A549 (cell line): Measurements from ENCODE around the gene CMIP. TPM values are rescaled to one million over a fixed set of nuclear protein-coding genes. Genes with fewer than 3 reads are reported as not detected.

Experiments used
- ATAC-seq, 2 experiments: fragments of 200-7000 bp in 1 of 2; fragments of >200 bp in 1 of 2; cut with Nextera tagmentation in 1 of 2; cut with Tn5 transposase in 1 of 2; 3 replicates each; pipeline versions ENCODE4 v1.8.0 to v1.9.1; 2018 to 2020; ENCODE audit warnings: mild to moderate bottlenecking in 1 of 2, moderate library complexity in 1 of 2
- CTCF ChIA-PET: fragments of 300-600 bp; sonication (Branson Sonifier 250); formaldehyde crosslinking; extraction: SDS; loops from one replicate; lab custom pipeline; 2021; ENCODE audit warnings: antibody characterized with exemption, inconsistent platforms; lab: Yijun Ruan, JAX
- POLR2A ChIA-PET: fragments of 350-600 bp; formaldehyde crosslinking; extraction: SDS; loops from one replicate; lab custom pipeline; 2021; ENCODE audit warnings: antibody characterized with exemption, inconsistent platforms; lab: Yijun Ruan, JAX
- DNase-seq, 2 experiments: peaks; one replicate each; pipeline versions ENCODE4 v3.0.0 to v3.0.0-alpha.2; 2011 to 2016; ENCODE audit warnings: low read depth in 1 of 2, low spot score in 1 of 2
- FAIRE-seq: peaks from 2 replicates; lab custom pipeline; 2011; peaks lifted over from hg19 to GRCh38; lab: Jason Lieb, UNC
- H3K27ac ChIP-seq, 2 experiments: fragments of >200 bp; sonication (Bioruptor Twin); formaldehyde crosslinking; 3 replicates each; pipeline ENCODE4 v1.5.1; 2016 to 2017
- H3K4me1 ChIP-seq: fragments of >200 bp; sonication (Bioruptor Twin); formaldehyde crosslinking; 3 replicates; pipeline ENCODE4 v1.6.1; 2016
- H3K4me2 ChIP-seq: fragments of >200 bp; sonication (Bioruptor Twin); formaldehyde crosslinking; 3 replicates; pipeline ENCODE4 v1.6.1; 2016
- H3K4me3 ChIP-seq: fragments of >200 bp; sonication (Bioruptor Twin); formaldehyde crosslinking; 3 replicates; pipeline ENCODE4 v1.5.1; 2016
- H3K9me3 ChIP-seq: fragments of >200 bp; sonication (Bioruptor Twin); formaldehyde crosslinking; 3 replicates; pipeline ENCODE4 v1.6.1; 2016
- ATOH8 ChIP-seq: fragments of 250-450 bp; sonication (Bioruptor Pico); IDR thresholded peaks from 2 replicates; pipeline ENCODE4 v1.5.0; 2020; ENCODE audit warnings: low read depth, mild to moderate bottlenecking, moderate library complexity
- BHLHE40 ChIP-seq: IDR thresholded peaks from 2 replicates; pipeline ENCODE4 v1.6.1; 2012; ENCODE audit warnings: low read depth, low read length, inconsistent platforms
- CBX2 ChIP-seq: fragments of 200-600 bp; sonication (generic); IDR thresholded peaks from 2 replicates; pipeline ENCODE4 v1.6.1; 2016; ENCODE audit warnings: low read depth, mild to moderate bottlenecking, borderline replicate concordance
- CEBPB ChIP-seq, 2 experiments: fragments of >200 bp in 1 of 2; sonication (Bioruptor Twin) in 1 of 2; formaldehyde crosslinking in 1 of 2; IDR thresholded peaks; 2 replicates each; pipeline ENCODE4 v1.6.1; 2012 to 2016
- CHD2 ChIP-seq: fragments of 150-350 bp; IDR thresholded peaks from 2 replicates; pipeline ENCODE4 v1.6.1; 2014; ENCODE audit warnings: low read length; ENCODE audit not compliant: partially characterized antibody
- CHD4 ChIP-seq: fragments of 200-600 bp; sonication (generic); IDR thresholded peaks from 2 replicates; pipeline ENCODE4 v1.6.1; 2016; ENCODE audit warnings: antibody characterized with exemption, mild to moderate bottlenecking, borderline replicate concordance
- E2F6 ChIP-seq: IDR thresholded peaks from 2 replicates; pipeline ENCODE4 v1.6.1; 2012; ENCODE audit warnings: low read depth, borderline replicate concordance
- EHMT2 ChIP-seq: fragments of 200-600 bp; sonication (generic); IDR thresholded peaks from 2 replicates; pipeline ENCODE4 v1.6.1; 2016; ENCODE audit warnings: antibody characterized with exemption, low read depth, mild to moderate bottlenecking, moderate library complexity
- FOSB ChIP-seq: fragments of 250-450 bp; sonication (Bioruptor Pico); IDR thresholded peaks from 2 replicates; pipeline ENCODE4 v1.5.0; 2020; ENCODE audit warnings: mild to moderate bottlenecking, moderate library complexity
- FOSL2 ChIP-seq, 2 experiments: fragments of 450-650 bp in 1 of 2; fragments of >200 bp in 1 of 2; sonication (Bioruptor Twin) in 1 of 2; formaldehyde crosslinking; IDR thresholded peaks; 2 replicates each; pipeline versions ENCODE4 v1.5.0 to v1.6.1; 2016 to 2020; ENCODE audit warnings: mild to moderate bottlenecking in 1 of 2, moderate library complexity in 1 of 2
- FOXS1 ChIP-seq: fragments of 250-450 bp; sonication (Bioruptor Pico); IDR thresholded peaks from 2 replicates; pipeline ENCODE4 v1.5.0; 2020; ENCODE audit warnings: mild to moderate bottlenecking, moderate library complexity
- HES2 ChIP-seq: fragments of >200 bp; sonication (Bioruptor Twin); formaldehyde crosslinking; IDR thresholded peaks from 2 replicates; pipeline ENCODE4 v1.6.1; 2016
- JUN ChIP-seq, 2 experiments: fragments of >200 bp; sonication (Bioruptor Twin); formaldehyde crosslinking; IDR thresholded peaks; 2 replicates in 1 of 2; 3 replicates in 1 of 2; pipeline ENCODE4 v1.6.1; 2016 to 2017
- JUNB ChIP-seq: fragments of >200 bp; sonication (Bioruptor Twin); formaldehyde crosslinking; IDR thresholded peaks from 2 replicates; pipeline ENCODE4 v1.6.1; 2016
- KDM1A ChIP-seq: fragments of 200-600 bp; sonication (generic); IDR thresholded peaks from 2 replicates; pipeline ENCODE4 v1.6.1; 2016; ENCODE audit warnings: low read depth, mild to moderate bottlenecking
- NR3C1 ChIP-seq: fragments of >200 bp; sonication (Bioruptor Twin); formaldehyde crosslinking; IDR thresholded peaks from 3 replicates; pipeline ENCODE4 v1.6.1; 2017
- PHF8 ChIP-seq: fragments of 200-600 bp; sonication (generic); IDR thresholded peaks from 2 replicates; pipeline ENCODE4 v1.6.1; 2016; ENCODE audit warnings: low read depth, mild to moderate bottlenecking, antibody characterized with exemption, moderate library complexity, borderline replicate concordance
- RARB ChIP-seq: fragments of 250-450 bp; sonication (Bioruptor Pico); IDR thresholded peaks from 2 replicates; pipeline ENCODE4 v1.8.0; 2021; ENCODE audit warnings: mild to moderate bottlenecking, moderate library complexity
- RFX5 ChIP-seq: fragments of 450-650 bp; IDR thresholded peaks from 2 replicates; pipeline ENCODE4 v1.7.1; 2014; ENCODE audit warnings: antibody characterized with exemption, mild to moderate bottlenecking, moderate library complexity
- SMC3 ChIP-seq: fragments of >200 bp; sonication (Bioruptor Twin); formaldehyde crosslinking; IDR thresholded peaks from 3 replicates; pipeline ENCODE4 v1.6.1; 2018; ENCODE audit warnings: inconsistent platforms
- TFCP2L1 ChIP-seq: fragments of 250-450 bp; sonication (Bioruptor Pico); IDR thresholded peaks from 2 replicates; pipeline ENCODE4 v1.5.0; 2021; ENCODE audit warnings: mild to moderate bottlenecking
- ZC3H11A ChIP-seq: fragments of 450-650 bp; IDR thresholded peaks from 2 replicates; pipeline ENCODE4 v1.6.1; 2014; ENCODE audit warnings: antibody characterized with exemption, mild to moderate bottlenecking
- ZFP36 ChIP-seq: fragments of 450-650 bp; IDR thresholded peaks from 2 replicates; pipeline ENCODE4 v1.6.1; 2014; ENCODE audit warnings: borderline replicate concordance; ENCODE audit not compliant: partially characterized antibody
- ZNF302 ChIP-seq: fragments of 250-450 bp; sonication (Bioruptor Pico); IDR thresholded peaks from 2 replicates; pipeline ENCODE4 v1.9.0; 2021; ENCODE audit warnings: inconsistent platforms, mild to moderate bottlenecking, moderate library complexity
- ZSCAN20 ChIP-seq: fragments of 250-450 bp; sonication (Bioruptor Pico); IDR thresholded peaks from 2 replicates; pipeline ENCODE4 v1.8.0; 2022; ENCODE audit warnings: mild to moderate bottlenecking, moderate library complexity
- WGBS: methylation state at CpG from one replicate; pipeline ENCODE4 v1.1.6; 2017; ENCODE audit errors: missing lambda C conversion rate; 5-methylcytosine and 5-hydroxymethylcytosine counted together
- polyA plus RNA-seq, 4 experiments: library from polyadenylated mRNA; depleted of rRNA in 3 of 4; stranded (reverse); fragments of >200 nt; fragmentation: RNase III in 1 of 4; extraction: RNeasy Plus Mini Kit Qiagen cat#74134 plus additional on column Dnase treatment in 1 of 4; gene quantifications; 2 replicates in 3 of 4; 3 replicates in 1 of 4; pipeline ENCODE4 v1.2.3, GENCODE V29; 2011 to 2017
- TF ChIP-seq, protein P1 (sequence below): fragments of >200 bp; sonication (Bioruptor Twin); formaldehyde crosslinking; IDR thresholded peaks from 3 replicates; pipeline ENCODE4 v1.5.1; 2016
- TF ChIP-seq, protein P2 (sequence below): fragments of 150-350 bp; IDR thresholded peaks from 2 replicates; pipeline ENCODE4 v1.6.1; 2014; ENCODE audit warnings: low read depth, mild to moderate bottlenecking, low read length

CMIP gene
- polyA plus RNA-seq, 2 of the 4 experiments (the other 2 are of a cell fraction): 21.6 to 125 TPM

DNA sequence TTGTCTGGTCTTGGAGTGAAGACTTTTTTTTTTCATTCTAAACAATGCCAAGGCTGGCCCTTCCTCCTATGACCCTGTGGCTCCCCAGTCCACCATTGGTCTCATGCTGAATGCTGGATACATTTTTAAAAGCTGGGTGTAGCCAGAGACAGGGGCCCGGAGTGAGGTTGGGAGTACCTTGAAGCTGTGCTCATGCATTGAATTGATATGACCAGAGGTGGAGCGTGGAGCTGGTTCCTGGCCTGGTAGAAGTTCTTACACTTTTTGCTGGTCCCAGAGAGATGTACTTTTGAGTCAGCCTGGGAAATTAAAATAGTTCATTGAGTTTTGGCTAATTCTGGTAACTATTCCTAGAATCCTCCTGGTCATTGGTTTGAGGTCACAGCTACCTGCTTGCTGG is 83.6 kb downstream of the CMIP start:
- Histone ChIP-seq H3K27ac (peak overlapping the region in 1 of 2 experiments; percentile 80; a peak in 3 of 6 replicates), H3K9me3 (no peaks in the 10 kb centered on the region), H3K4me2 (peak overlapping the region; percentile 16; the same call in 1 of the 3 replicates), H3K4me3 (no peak overlapping the region), H3K4me1 (peaks cover 100% of the 10 kb centered on the region)
- ATAC-seq: peak in 1 of 2 experiments; percentile 7; a peak in 1 of 6 replicates
- no peak for FAIRE-seq
- TF ChIP-seq PHF8 (no peak), FOSL2 (IDR thresholded peaks at IDR 0.05) (no peak), FOSL2 (CRISPR knock-in tag; IDR thresholded peaks at IDR 0.05) (no peak), TFCP2L1 (CRISPR knock-in tag) (no peak), JUNB (no peak), ZFP36 (no peak), EHMT2 (no peak), ZNF302 (CRISPR knock-in tag) (no peak), KDM1A (no peak), CEBPB (IDR thresholded peaks at IDR 0.05) (no peak), SMC3 (no peak)
- TF ChIP-seq, protein P1, sequence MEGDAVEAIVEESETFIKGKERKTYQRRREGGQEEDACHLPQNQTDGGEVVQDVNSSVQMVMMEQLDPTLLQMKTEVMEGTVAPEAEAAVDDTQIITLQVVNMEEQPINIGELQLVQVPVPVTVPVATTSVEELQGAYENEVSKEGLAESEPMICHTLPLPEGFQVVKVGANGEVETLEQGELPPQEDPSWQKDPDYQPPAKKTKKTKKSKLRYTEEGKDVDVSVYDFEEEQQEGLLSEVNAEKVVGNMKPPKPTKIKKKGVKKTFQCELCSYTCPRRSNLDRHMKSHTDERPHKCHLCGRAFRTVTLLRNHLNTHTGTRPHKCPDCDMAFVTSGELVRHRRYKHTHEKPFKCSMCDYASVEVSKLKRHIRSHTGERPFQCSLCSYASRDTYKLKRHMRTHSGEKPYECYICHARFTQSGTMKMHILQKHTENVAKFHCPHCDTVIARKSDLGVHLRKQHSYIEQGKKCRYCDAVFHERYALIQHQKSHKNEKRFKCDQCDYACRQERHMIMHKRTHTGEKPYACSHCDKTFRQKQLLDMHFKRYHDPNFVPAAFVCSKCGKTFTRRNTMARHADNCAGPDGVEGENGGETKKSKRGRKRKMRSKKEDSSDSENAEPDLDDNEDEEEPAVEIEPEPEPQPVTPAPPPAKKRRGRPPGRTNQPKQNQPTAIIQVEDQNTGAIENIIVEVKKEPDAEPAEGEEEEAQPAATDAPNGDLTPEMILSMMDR: no peak
- 96% methylated on average over 2 of the region's 2 CpGs for WGBS
- POLR2A ChIA-PET: no interaction called here
- DNase-seq: no peak
- CTCF ChIA-PET: interaction anchor here (1.2 to 1.8 kb wide), 5 partner anchors 14 to 63 kb away, joined by 3 to 4 read pairs (median 4); no protein-coding TSS in a partner anchor

GRCh38 chr16:81530296-81530721 is 85.7 kb downstream of the CMIP start:
- H3K9me3 ChIP-seq: no peaks in the 10 kb centered on the region
- ChIA-PET CTCF (interaction anchor here (1.1 kb wide), 1 partner anchor 127 kb away, joined by 3 read pairs; no protein-coding TSS in a partner anchor), POLR2A (no interaction called here)
- H3K4me2 ChIP-seq: peak overlapping the region; percentile 63; the same call in 1 of the 3 replicates
- WGBS: 81% methylated on average over 16 of the region's 16 CpGs
- H3K27ac ChIP-seq: peak overlapping the region; percentile 15 to 80; a peak in 5 of 6 replicates
- FAIRE-seq: no peak
- H3K4me1 ChIP-seq: peaks cover 100% of the 10 kb centered on the region
- ATAC-seq: no peak
- no peak for TF ChIP-seq TFCP2L1 (CRISPR knock-in tag)
- no peak for TF ChIP-seq ZFP36
- no peak for TF ChIP-seq FOXS1 (CRISPR knock-in tag)
- TF ChIP-seq CHD4: no peak
- no peak for TF ChIP-seq ATOH8
- H3K4me3 ChIP-seq: no peak overlapping the region
- DNase-seq: no peak

GRCh38 chr16:81530814-81531213 is 86.2 kb downstream of the CMIP start:
- ATAC-seq: no peak
- ChIA-PET POLR2A (no interaction called here), CTCF (interaction anchor here (1.1 kb wide), 1 partner anchor 127 kb away, joined by 3 read pairs; no protein-coding TSS in a partner anchor)
- 90% methylated on average over 12 of the region's 12 CpGs for WGBS
- no peak for FAIRE-seq
- H3K27ac ChIP-seq: peak overlapping the region; percentile 15 to 80; a peak in 5 of 6 replicates
- no peak overlapping the region for H3K4me3 ChIP-seq
- peaks cover 100% of the 10 kb centered on the region for H3K4me1 ChIP-seq
- DNase-seq: no peak
- no peak for TF ChIP-seq E2F6
- TF ChIP-seq ZSCAN20: no peak
- no peak for TF ChIP-seq CBX2
- no peak for TF ChIP-seq PHF8
- TF ChIP-seq BHLHE40: no peak
- no peak for TF ChIP-seq TFCP2L1 (CRISPR knock-in tag)
- TF ChIP-seq CHD2: no peak
- TF ChIP-seq JUN (IDR thresholded peaks at IDR 0.05): no peak
- no peak for TF ChIP-seq FOSB (CRISPR knock-in tag)
- TF ChIP-seq, protein P2, sequence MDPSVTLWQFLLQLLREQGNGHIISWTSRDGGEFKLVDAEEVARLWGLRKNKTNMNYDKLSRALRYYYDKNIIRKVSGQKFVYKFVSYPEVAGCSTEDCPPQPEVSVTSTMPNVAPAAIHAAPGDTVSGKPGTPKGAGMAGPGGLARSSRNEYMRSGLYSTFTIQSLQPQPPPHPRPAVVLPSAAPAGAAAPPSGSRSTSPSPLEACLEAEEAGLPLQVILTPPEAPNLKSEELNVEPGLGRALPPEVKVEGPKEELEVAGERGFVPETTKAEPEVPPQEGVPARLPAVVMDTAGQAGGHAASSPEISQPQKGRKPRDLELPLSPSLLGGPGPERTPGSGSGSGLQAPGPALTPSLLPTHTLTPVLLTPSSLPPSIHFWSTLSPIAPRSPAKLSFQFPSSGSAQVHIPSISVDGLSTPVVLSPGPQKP: no peak
- no peak for TF ChIP-seq NR3C1
- no peak for TF ChIP-seq RARB (CRISPR knock-in tag)
- no peak for TF ChIP-seq ZC3H11A
- TF ChIP-seq HES2: no peak
- no peak for TF ChIP-seq CHD4
- TF ChIP-seq RFX5: no peak
- H3K9me3 ChIP-seq: no peaks in the 10 kb centered on the region
- H3K4me2 ChIP-seq: 0 out of 3 replicates have a peak overlapping the region, but pooled peaks have one; percentile 63
